Heart left ventricle (tissue), 16 donors: ENCODE measurements around the gene RXRB. TPM values are rescaled to one million over a fixed set of nuclear protein-coding genes. Genes with fewer than 3 reads are reported as not detected.

ENCODE experiments used
- ATAC-seq, 4 donors: fragments of 200-7000 bp; cut with Tn5 transposase; one replicate each; pipeline ENCODE4 v1.9.1; 2020 to 2022; ENCODE audit warnings: moderate library complexity in 4 of 4, mild to moderate bottlenecking in 3 of 4, moderate number of reproducible peaks in 1 of 4
- DNase-seq, 5 donors: peaks; one replicate each; pipeline ENCODE4 v3.0.0-alpha.2; 2020
- H3K27ac ChIP-seq, 12 donors: fragments of 200-600 bp; sonication (generic) in 4 of 12; one replicate each; pipeline versions ENCODE4 v1.5.0 to v1.8.0; 2016 to 2022; ENCODE audit warnings: mild to moderate bottlenecking in 2 of 12
- H3K27me3 ChIP-seq, 9 donors: fragments of 200-600 bp; sonication (generic) in 2 of 9; one replicate each; pipeline versions ENCODE4 v1.5.1 to v1.8.0; 2016 to 2022; ENCODE audit warnings: mild to moderate bottlenecking in 3 of 9
- H3K36me3 ChIP-seq, 9 donors: fragments of 200-600 bp; sonication (generic) in 2 of 9; one replicate each; pipeline versions ENCODE4 v1.5.0 to v1.8.0; 2018 to 2022; ENCODE audit warnings: mild to moderate bottlenecking in 2 of 9
- H3K4me1 ChIP-seq, 12 donors: fragments of 200-600 bp; sonication (generic) in 4 of 12; one replicate each; pipeline versions ENCODE4 v1.5.0 to v1.8.0; 2016 to 2022; ENCODE audit warnings: mild to moderate bottlenecking in 3 of 12
- H3K4me3 ChIP-seq, 12 donors: fragments of 200-600 bp; sonication (generic) in 4 of 12; one replicate each; pipeline versions ENCODE4 v1.5.0 to v1.8.0; 2017 to 2022; ENCODE audit warnings: mild to moderate bottlenecking in 9 of 12, moderate library complexity in 4 of 12
- H3K9me3 ChIP-seq, 12 donors: fragments of 200-600 bp; sonication (generic) in 4 of 12; one replicate each; pipeline versions ENCODE4 v1.5.0 to v1.8.0; 2016 to 2022; ENCODE audit warnings: mild to moderate bottlenecking in 1 of 12
- POLR2A ChIP-seq, 2 donors: fragments of 450-650 bp; IDR thresholded peaks; one replicate each; pipeline ENCODE4 v1.6.1; 2017; ENCODE audit warnings: antibody characterized with exemption in 2 of 2, mild to moderate bottlenecking in 2 of 2, moderate library complexity in 2 of 2
- whole genome bisulfite sequencing, 4 donors: extraction: QIAGEN DNeasy Blood & Tissue Kit in 2 of 4; methylation state at CpG; one replicate each; pipeline versions ENCODE4 v1.1.5 to v1.1.7; 2013 to 2018; 5-methylcytosine and 5-hydroxymethylcytosine counted together
- intact Hi-C, 10 donors: fragments of 100-400 bp; cut with DNase I; formaldehyde crosslinking; loops; one replicate each; pipeline versions ENCODE4 v1.11.1 to v1.14.2; 2022
- polyA plus RNA-seq, 2 donors: library from polyadenylated mRNA; stranded (reverse); fragments of 200-250 nt; gene quantifications; one replicate each; pipeline ENCODE4 v1.2.3, GENCODE V29; 2013
- total RNA-seq, 9 donors: library from RNA; depleted of rRNA in 2 of 9; stranded (reverse); fragments of >200 nt in 2 of 9; fragmentation: NEBNext Ultra II Directional in 3 of 9; extraction: Animal tissue kit (Norgen Biotek cat#: 25700) in 3 of 9; gene quantifications; one replicate each; pipeline versions ENCODE4 v1.1.0 to v1.2.4, GENCODE V29; 2016 to 2023
- TF ChIP-seq, protein P1 (sequence below), 12 donors: fragments of 200-600 bp; sonication (generic) in 4 of 12; IDR thresholded peaks; one replicate each; pipeline versions ENCODE4 v1.5.0 to v1.8.0; 2018 to 2022; ENCODE audit warnings: antibody characterized with exemption in 12 of 12, mild to moderate bottlenecking in 5 of 12
- donor health status: ischemic (EF 13 %, LVEDD 7.1; RV severe dilation, severe dysfunction).
- donor health status: healthy with polysubstance abuse.
- donor health status: DM: no; HTN: yes; CAD: no.
- donor health status: DM: no; HTN: no; CAD: no.
- donor health status: ischemic (EF 25% LVEDD 6.9; RV normal size, moderate dysfunction).
- donor health status: ischemic (EF 25% LVEDD 5.7; RV mildly dilated, moderate dysfunction).
- donor health status: healthy.
- donor health status: DM: yes; HTN: yes; CAD: no.
- donor health status: ischemic (EF 35%, LVEDD 5.7; RV mildly dilated, moderate dysfunction).
- donor health status: nonischemic (EF 11% LVEDD 7.7; RV severe dilation, severe dysfunction).
- donor health status: DM: yes; HTN: yes; CAD: no.
- donor health status: PGD.
- donor health status: ischemic (EF 29% LVEDD 5.4; RV normal size, mild dysfunction).
- donor health status: nonischemic (EF 23%, LVEDD 6.1; RV moderate dilation, normal function).

The RXRB gene
- total and polyA plus RNA-seq, 11 donors: 20.7 to 39.6 (median 29.8) TPM

DNA sequence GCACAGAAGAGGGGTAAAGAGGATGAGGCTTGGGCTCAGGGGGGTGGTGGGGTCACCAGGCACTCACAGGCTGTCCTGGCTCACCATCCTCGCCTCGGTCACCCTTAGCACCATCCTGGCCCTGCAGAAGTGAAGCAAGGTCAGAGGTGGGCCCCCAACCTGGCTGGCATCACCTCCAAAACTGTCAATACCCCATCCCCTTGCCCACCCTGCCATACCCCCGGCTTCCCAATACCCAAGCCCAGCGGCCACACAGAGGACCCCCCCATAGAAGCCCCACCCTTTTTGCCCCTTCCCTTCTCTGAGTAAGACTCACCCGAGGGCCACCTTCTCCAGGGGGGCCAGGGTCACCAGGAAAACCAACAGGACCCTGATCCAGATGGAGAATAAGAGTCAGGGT lies 31.8 kb downstream of the RXRB start:
- ATAC-seq (no peak), DNase-seq (no peak)
- Histone ChIP-seq H3K4me1 (no peaks in the 10 kb centered on the region), H3K36me3 (no peaks in the 10 kb centered on the region), H3K27ac (no peak overlapping the region), H3K9me3 (no peaks in the 10 kb centered on the region), H3K27me3 (no peaks in the 10 kb centered on the region), H3K4me3 (no peak overlapping the region)
- no peak for TF ChIP-seq POLR2A (IDR thresholded peaks at IDR 0.05)
- TF ChIP-seq, protein P1, sequence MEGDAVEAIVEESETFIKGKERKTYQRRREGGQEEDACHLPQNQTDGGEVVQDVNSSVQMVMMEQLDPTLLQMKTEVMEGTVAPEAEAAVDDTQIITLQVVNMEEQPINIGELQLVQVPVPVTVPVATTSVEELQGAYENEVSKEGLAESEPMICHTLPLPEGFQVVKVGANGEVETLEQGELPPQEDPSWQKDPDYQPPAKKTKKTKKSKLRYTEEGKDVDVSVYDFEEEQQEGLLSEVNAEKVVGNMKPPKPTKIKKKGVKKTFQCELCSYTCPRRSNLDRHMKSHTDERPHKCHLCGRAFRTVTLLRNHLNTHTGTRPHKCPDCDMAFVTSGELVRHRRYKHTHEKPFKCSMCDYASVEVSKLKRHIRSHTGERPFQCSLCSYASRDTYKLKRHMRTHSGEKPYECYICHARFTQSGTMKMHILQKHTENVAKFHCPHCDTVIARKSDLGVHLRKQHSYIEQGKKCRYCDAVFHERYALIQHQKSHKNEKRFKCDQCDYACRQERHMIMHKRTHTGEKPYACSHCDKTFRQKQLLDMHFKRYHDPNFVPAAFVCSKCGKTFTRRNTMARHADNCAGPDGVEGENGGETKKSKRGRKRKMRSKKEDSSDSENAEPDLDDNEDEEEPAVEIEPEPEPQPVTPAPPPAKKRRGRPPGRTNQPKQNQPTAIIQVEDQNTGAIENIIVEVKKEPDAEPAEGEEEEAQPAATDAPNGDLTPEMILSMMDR (IDR thresholded peaks at IDR 0.05): no peak
- intact Hi-C loops: no loop called here
- 69 to 83% (median 73%) methylated on average over 5 of the region's 5 CpGs for WGBS, 4 donors

DNA sequence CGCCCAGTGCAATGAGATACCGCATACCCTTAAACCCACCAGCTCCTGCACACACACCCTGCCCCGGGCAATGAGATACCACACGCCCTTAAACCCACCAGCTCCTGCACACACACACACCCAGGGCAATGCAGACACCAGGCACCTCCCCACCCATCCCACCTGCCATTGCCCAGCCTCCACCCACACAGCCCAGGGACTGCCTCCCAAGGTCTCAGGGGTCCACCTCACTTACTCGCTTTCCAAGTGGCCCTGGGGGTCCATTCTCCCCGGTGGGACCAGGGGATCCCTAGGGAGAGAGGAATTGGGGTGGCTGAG lies 32.2 kb downstream of the RXRB start:
- Histone ChIP-seq H3K27ac (no peak overlapping the region), H3K27me3 (no peaks in the 10 kb centered on the region), H3K36me3 (no peaks in the 10 kb centered on the region), H3K4me1 (no peaks in the 10 kb centered on the region), H3K9me3 (no peaks in the 10 kb centered on the region), H3K4me3 (no peak overlapping the region)
- no peak for DNase-seq
- WGBS, 4 donors: 71 to 92% (median 85%) methylated on average over 6 of the region's 6 CpGs
- TF ChIP-seq, protein P1 (IDR thresholded peaks at IDR 0.05): no peak
- TF ChIP-seq POLR2A (IDR thresholded peaks at IDR 0.05): no peak
- intact Hi-C loops: no loop called here
- no peak for ATAC-seq

DNA sequence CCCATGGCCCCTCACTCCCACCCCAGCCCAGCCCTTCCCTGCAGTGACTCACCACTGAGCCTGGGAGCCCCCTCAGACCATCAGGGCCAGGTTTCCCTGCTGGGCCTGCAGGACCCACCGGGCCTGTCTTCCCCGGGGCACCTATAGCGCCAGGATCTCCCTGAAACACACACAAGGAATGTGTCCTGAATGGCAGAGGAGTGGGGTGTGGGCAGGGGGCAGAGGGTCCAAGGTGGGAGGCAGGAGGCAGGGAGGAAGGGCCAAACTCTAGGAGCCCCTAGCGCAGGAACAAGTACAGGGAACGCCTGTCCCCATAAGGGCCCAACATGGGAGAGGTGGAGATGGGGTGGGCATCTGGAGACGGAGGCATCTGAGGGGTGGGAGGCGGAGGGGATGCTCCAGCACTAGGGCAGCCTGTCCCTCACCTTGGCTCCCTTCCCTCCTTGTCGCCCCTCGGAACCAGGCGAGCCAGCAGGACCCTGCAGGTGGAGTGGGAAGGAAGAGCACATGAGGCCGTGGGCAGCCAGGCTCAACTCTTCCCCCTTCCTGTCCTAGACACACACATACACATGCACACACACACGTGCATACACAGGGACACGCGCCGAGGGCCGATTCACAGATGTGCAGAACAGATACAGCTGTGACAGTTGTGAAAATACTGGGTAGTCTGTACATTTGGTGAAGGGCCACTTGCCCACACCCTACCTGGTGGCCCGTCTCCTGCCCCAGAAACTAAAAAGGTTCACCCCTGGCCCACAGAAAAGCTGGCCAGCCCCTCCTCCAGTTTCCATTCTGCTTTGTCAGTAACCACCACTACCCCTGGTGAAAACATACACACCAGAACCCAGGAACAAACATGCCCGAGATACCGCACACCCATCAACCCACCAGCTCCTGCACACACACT lies 32.8 kb downstream of the RXRB start:
- Histone ChIP-seq H3K27ac (no peak overlapping the region), H3K36me3 (no peaks in the 10 kb centered on the region), H3K4me3 (no peak overlapping the region), H3K4me1 (peaks cover 0 to under 1% (median 0%) of the 10 kb centered on the region in 12 donors), H3K9me3 (no peaks in the 10 kb centered on the region), H3K27me3 (no peaks in the 10 kb centered on the region)
- WGBS, 4 donors: 87 to 90% (median 88%) methylated on average over 19 of the region's 19 CpGs
- intact Hi-C loops: no loop called here
- no peak for TF ChIP-seq POLR2A (IDR thresholded peaks at IDR 0.05)
- TF ChIP-seq, protein P1 (IDR thresholded peaks at IDR 0.05): no peak
- no peak for ATAC-seq
- no peak for DNase-seq

DNA sequence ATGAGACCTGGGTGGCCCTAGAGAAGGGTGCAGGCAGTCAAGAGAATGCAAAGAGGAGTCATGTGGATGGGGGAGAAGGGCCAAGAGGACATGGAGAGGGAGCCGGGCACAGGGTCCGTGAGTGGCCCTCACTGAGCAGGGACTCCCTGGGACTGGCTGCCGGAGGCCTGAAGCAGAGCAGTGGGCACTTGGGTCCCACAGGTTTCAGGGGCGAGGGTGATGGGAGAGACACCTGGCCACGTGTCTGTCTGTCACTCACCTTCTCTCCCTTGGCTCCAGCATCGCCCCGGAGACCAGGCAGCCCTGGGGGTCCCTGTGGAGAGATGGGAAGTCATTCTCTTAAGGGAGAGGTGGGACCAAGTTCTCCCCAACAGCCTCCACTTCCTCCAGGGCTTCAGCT lies 33.7 kb downstream of the RXRB start:
- Histone ChIP-seq H3K36me3 (no peaks in the 10 kb centered on the region), H3K4me3 (no peak overlapping the region), H3K27ac (no peak overlapping the region), H3K9me3 (no peaks in the 10 kb centered on the region), H3K4me1 (peaks cover 0 to 8% (median 4%) of the 10 kb centered on the region in 12 donors), H3K27me3 (no peaks in the 10 kb centered on the region)
- 87 to 96% (median 91%) methylated on average over 3 to 7 of the region's 7 CpGs for WGBS, 4 donors
- DNase-seq (no peak), ATAC-seq (no peak)
- intact Hi-C loops: no loop called here
- TF ChIP-seq, protein P1 (IDR thresholded peaks at IDR 0.05): no peak
- no peak for TF ChIP-seq POLR2A (IDR thresholded peaks at IDR 0.05)
